ENCODE results near the gene PIEZO1. TPM values are rescaled to one million over a fixed set of nuclear protein-coding genes. Genes with fewer than 3 reads are reported as not detected.

PIEZO1 gene
- total and polyA plus RNA-seq, 9 of the 15 experiments (the other 6 are each of a cell fraction or from before 2014, with no cell fraction given) = 3.6 to 432 (median 131) TPM

GRCh38 chr16:88695218-88695617, 89.8 kb downstream of the PIEZO1 start:
- DNase-seq (ENCODE audit: extremely low read depth in 1 of 4, low spot score in 3 of 4) (no peak), ATAC-seq (no peak), FAIRE-seq (no peak)
- no TSS peak for BruUV-seq (replicated peaks)
- in situ Hi-C loops (cut with MboI) (no loop called here), intact Hi-C loops (cut with micrococcal nuclease) (no loop called here)
- no peaks in the 10 kb centered on the region for H4K20me1 ChIP-seq (replicated peaks; ENCODE audit: control insufficient read depth, insufficient read depth, low read length)
- no peak overlapping the region for H3K27ac ChIP-seq (ENCODE audit: extremely low read depth, low read depth, low read length)
- ChIA-PET CTCF (ENCODE audit: low intra/inter-chr PET ratio) (no interaction called here), POLR2A (interaction anchor here (0.6 to 1.0 kb wide), 3 partner anchors 9 to 46 kb away, joined by 3 read pairs; no protein-coding TSS in a partner anchor)
- H3K27me3 ChIP-seq (ENCODE audit: control insufficient read depth in 2 of 2, insufficient read depth in 2 of 2, low read length in 2 of 2) = no peaks in the 10 kb centered on the region
- H3K4me3 ChIP-seq = no peak overlapping the region
- no peaks in the 10 kb centered on the region for H3K79me2 ChIP-seq (ENCODE audit: control insufficient read depth, insufficient read depth, low read length)
- H3K4me1 ChIP-seq (replicated peaks in 1 of 2; ENCODE audit: control insufficient read depth in 2 of 2, insufficient read depth in 2 of 2, low read length in 2 of 2) = peaks cover 9 to 85% of the 10 kb centered on the region in 2 experiments; a peak in 4 of 5 replicates
- H3K9me3 ChIP-seq (replicated peaks; ENCODE audit: control insufficient read depth, insufficient read depth, low read depth, low read length) = no peaks in the 10 kb centered on the region
- H3K36me3 ChIP-seq (ENCODE audit: control insufficient read depth, insufficient read depth, low read length) = peaks cover 43% of the 10 kb centered on the region; the same call in 1 of the 3 replicates
- peak overlapping the region in 1 of 2 experiments; percentile 6; a peak in 1 of 4 replicates for H3K9ac ChIP-seq (ENCODE audit: insufficient read depth in 1 of 2, low read depth in 2 of 2, low read length in 2 of 2)
- no peak overlapping the region for H2AFZ ChIP-seq (ENCODE audit: low read depth, low read length)
- no peak overlapping the region for H3K4me2 ChIP-seq (ENCODE audit: insufficient read depth, low read length)
- 75% methylated on average over 15 of the region's 15 CpGs for WGBS (ENCODE audit: insufficient coverage, low coverage, missing lambda C conversion rate)
- no peaks in the 10 kb centered on the region for H3K9me1 ChIP-seq (ENCODE audit: control insufficient read depth, insufficient read depth, low read length)
- TF ChIP-seq ZNF263 (CRISPR knock-in tag; IDR thresholded peaks at IDR 0.05; ENCODE audit: borderline replicate concordance) (no peak), ATF1 (CRISPR knock-in tag; IDR thresholded peaks at IDR 0.05) (no peak), ATF1 (tag; IDR thresholded peaks at IDR 0.05) (no peak), POLR2G (IDR thresholded peaks at IDR 0.05; ENCODE audit: low read depth, low read length) (peak; percentile 67), MAFG (tag; conservative IDR thresholded peaks at IDR 0.05) (no peak), CEBPB (tag; IDR thresholded peaks at IDR 0.05) (no peak), POLR2H (tag; IDR thresholded peaks at IDR 0.05; ENCODE audit: low read depth) (no peak), TEAD1 (CRISPR knock-in tag; IDR thresholded peaks at IDR 0.05) (no peak), NFIC (IDR thresholded peaks at IDR 0.05) (peak; percentile 46), MAFK (IDR thresholded peaks at IDR 0.05; ENCODE audit: low read length) (no peak), ZNF3 (CRISPR knock-in tag; IDR thresholded peaks at IDR 0.05) (no peak), FOXA3 (CRISPR knock-in tag; conservative IDR thresholded peaks at IDR 0.05 in 1 of 2, IDR thresholded peaks at IDR 0.05 in 1 of 2) (no peak), SMC3 (conservative IDR thresholded peaks at IDR 0.05; ENCODE audit: insufficient read depth, low read depth, low read length) (no peak), RNF2 (IDR thresholded peaks at IDR 0.05) (no peak), ZNF644 (tag; IDR thresholded peaks at IDR 0.05; ENCODE audit: low read depth) (no peak), ZNF584 (CRISPR knock-in tag; IDR thresholded peaks at IDR 0.05; ENCODE audit: low read depth) (no peak), TEAD2 (tag; IDR thresholded peaks at IDR 0.05) (no peak)
- TF ChIP-seq, protein P1, sequence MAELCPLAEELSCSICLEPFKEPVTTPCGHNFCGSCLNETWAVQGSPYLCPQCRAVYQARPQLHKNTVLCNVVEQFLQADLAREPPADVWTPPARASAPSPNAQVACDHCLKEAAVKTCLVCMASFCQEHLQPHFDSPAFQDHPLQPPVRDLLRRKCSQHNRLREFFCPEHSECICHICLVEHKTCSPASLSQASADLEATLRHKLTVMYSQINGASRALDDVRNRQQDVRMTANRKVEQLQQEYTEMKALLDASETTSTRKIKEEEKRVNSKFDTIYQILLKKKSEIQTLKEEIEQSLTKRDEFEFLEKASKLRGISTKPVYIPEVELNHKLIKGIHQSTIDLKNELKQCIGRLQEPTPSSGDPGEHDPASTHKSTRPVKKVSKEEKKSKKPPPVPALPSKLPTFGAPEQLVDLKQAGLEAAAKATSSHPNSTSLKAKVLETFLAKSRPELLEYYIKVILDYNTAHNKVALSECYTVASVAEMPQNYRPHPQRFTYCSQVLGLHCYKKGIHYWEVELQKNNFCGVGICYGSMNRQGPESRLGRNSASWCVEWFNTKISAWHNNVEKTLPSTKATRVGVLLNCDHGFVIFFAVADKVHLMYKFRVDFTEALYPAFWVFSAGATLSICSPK (IDR thresholded peaks at IDR 0.05; ENCODE audit: borderline replicate concordance) = no peak
- TF ChIP-seq, protein P2, sequence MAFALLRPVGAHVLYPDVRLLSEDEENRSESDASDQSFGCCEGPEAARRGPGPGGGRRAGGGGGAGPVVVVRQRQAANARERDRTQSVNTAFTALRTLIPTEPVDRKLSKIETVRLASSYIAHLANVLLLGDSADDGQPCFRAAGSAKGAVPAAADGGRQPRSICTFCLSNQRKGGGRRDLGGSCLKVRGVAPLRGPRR (CRISPR knock-in tag; IDR thresholded peaks at IDR 0.05) = no peak
- TF ChIP-seq, protein P3, sequence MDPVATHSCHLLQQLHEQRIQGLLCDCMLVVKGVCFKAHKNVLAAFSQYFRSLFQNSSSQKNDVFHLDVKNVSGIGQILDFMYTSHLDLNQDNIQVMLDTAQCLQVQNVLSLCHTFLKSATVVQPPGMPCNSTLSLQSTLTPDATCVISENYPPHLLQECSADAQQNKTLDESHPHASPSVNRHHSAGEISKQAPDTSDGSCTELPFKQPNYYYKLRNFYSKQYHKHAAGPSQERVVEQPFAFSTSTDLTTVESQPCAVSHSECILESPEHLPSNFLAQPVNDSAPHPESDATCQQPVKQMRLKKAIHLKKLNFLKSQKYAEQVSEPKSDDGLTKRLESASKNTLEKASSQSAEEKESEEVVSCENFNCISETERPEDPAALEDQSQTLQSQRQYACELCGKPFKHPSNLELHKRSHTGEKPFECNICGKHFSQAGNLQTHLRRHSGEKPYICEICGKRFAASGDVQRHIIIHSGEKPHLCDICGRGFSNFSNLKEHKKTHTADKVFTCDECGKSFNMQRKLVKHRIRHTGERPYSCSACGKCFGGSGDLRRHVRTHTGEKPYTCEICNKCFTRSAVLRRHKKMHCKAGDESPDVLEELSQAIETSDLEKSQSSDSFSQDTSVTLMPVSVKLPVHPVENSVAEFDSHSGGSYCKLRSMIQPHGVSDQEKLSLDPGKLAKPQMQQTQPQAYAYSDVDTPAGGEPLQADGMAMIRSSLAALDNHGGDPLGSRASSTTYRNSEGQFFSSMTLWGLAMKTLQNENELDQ (CRISPR knock-in tag; IDR thresholded peaks at IDR 0.05; ENCODE audit: borderline replicate concordance) = no peak
